ENCODE measurements around the gene KLHL10. TPM values are rescaled to one million over a fixed set of nuclear protein-coding genes. Genes with fewer than 3 reads are reported as not detected.

KLHL10 gene
- total RNA-seq, 4 donors from 2014 or later = 0.33 to 1.6 TPM; not detected in 2

DNA sequence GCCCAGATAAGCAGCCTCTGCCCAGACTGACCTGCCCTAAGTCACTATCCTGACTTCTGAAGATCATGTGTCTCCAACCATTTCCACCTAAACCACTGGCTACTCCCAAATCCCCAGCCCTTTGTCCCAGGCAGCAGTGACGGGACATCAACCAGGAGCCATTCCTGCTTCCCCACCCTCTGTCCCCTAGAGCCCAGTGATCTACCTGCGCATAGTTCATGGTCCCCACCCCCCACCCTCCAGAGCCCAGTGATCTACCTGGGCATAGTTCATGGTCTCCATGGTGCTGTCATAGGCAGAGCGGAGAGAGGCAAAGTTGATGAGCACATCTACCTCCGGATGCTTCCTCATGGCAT lies 54.4 kb downstream of the KLHL10 start:
- WGBS, 2 donors = 98% methylated on average over 4 of the region's 4 CpGs
- Histone ChIP-seq H3K4me3 (replicated peaks in 1 of 3) (no peak overlapping the region), H3K4me1 (peaks cover 5% of the 10 kb centered on the region in 2 donors), H3K9me3 (no peaks in the 10 kb centered on the region), H3K27me3 (no peaks in the 10 kb centered on the region), H3K27ac (no peak overlapping the region), H3K36me3 (peaks cover 39 to 67% of the 10 kb centered on the region in 2 donors)
- no peak for TF ChIP-seq CTCF (IDR thresholded peaks at IDR 0.05)
- TF ChIP-seq POLR2A (IDR thresholded peaks at IDR 0.05) = no peak
- intact Hi-C loops (cut with DNase I) = no loop called here
- DNase-seq = no peak

DNA sequence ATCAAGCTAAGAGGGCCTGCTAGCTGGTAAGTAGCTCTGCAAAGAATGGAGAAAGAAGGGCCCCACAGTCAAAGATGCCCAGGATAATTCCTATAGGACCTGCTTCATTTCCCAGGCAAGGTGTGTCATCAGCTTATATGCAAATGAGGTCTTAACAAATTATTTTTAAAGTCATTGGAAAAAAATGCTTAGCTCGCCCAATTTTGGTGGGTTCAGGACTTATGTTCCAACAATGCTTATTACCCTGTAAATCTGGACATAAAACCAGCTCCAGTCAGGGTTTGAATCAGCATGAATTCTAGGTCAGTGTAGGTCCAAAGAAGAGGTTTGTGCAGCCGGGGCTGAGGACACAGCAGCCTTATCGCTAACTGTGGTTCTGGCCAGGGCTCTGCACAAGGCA lies 55.8 kb downstream of the KLHL10 start:
- H3K36me3 ChIP-seq = peaks cover 37 to 66% of the 10 kb centered on the region in 2 donors
- no peaks in the 10 kb centered on the region for H3K9me3 ChIP-seq
- no peaks in the 10 kb centered on the region for H3K27me3 ChIP-seq
- TF ChIP-seq POLR2A (IDR thresholded peaks at IDR 0.05) (no peak), CTCF (IDR thresholded peaks at IDR 0.05) (no peak)
- H3K4me3 ChIP-seq (replicated peaks in 1 of 3) = no peak overlapping the region
- WGBS, 2 donors = 90 to 92% methylated on average over 3 of the region's 3 CpGs
- intact Hi-C loops (cut with DNase I) = no loop called here
- no peak for DNase-seq
- H3K4me1 ChIP-seq = peaks cover 5% of the 10 kb centered on the region in 2 donors
- no peak overlapping the region for H3K27ac ChIP-seq

- WGBS, 2 donors = 43 to 53% methylated on average over 6 to 7 of the region's 7 CpGs
Measured at GRCh38 chr17:41894791-41895331, 57.2 kb downstream of the KLHL10 start.

GRCh38 chr17:41895617-41896016 lies 58.0 kb downstream of the KLHL10 start:
- intact Hi-C loops (cut with DNase I) = no loop called here
- H3K27ac ChIP-seq = peak overlapping the region in 2 of 3 donors; percentile 38 to 46
- no peak overlapping the region for H3K4me3 ChIP-seq (replicated peaks in 1 of 3)
- no peaks in the 10 kb centered on the region for H3K27me3 ChIP-seq
- H3K4me1 ChIP-seq = peaks cover 5% of the 10 kb centered on the region in 2 donors
- WGBS, 2 donors = 44 to 87% methylated on average over 4 to 5 of the region's 5 CpGs
- no peak for TF ChIP-seq POLR2A (IDR thresholded peaks at IDR 0.05)
- no peak for TF ChIP-seq CTCF (IDR thresholded peaks at IDR 0.05)
- no peak for DNase-seq
- peaks cover 37 to 61% of the 10 kb centered on the region in 2 donors for H3K36me3 ChIP-seq
- no peaks in the 10 kb centered on the region for H3K9me3 ChIP-seq

More at GRCh38 chr17:41894791-41895331, 57.2 kb downstream of the KLHL10 start:
- Histone ChIP-seq H3K27me3 (no peaks in the 10 kb centered on the region), H3K4me1 (peaks cover 5% of the 10 kb centered on the region in 2 donors), H3K4me3 (replicated peaks in 1 of 3) (no peak overlapping the region), H3K27ac (peak overlapping the region in 1 of 3 donors; percentile 46), H3K9me3 (no peaks in the 10 kb centered on the region), H3K36me3 (peaks cover 37 to 60% of the 10 kb centered on the region in 2 donors)
- DNase-seq = peak; percentile 24 to 30
- intact Hi-C loops (cut with DNase I) = no loop called here
- no peak for TF ChIP-seq POLR2A (IDR thresholded peaks at IDR 0.05)
- TF ChIP-seq CTCF (IDR thresholded peaks at IDR 0.05) = no peak

DNA sequence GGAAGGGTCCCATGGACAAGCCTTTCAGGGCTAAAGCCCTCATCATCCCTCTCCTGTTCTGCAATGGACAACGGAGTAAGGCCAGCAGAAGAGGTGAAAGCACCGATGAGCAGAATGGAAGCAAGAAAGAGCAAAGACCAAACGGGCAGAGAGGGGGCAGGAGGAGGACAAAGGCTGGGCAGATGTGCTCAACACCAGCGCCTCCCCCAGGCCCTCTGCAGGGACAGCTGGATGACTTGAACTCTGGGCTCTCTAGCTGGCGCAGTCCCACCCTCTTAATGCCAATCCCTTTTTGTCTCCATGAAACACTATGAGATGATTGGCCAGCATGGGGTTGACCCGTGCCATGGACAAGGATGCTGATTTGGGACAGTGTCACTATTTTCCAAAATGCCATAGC lies 59.1 kb downstream of the KLHL10 start:
- H3K27ac ChIP-seq = no peak overlapping the region

More for the DNA sequence above, 59.1 kb downstream of the KLHL10 start:
- no peak for TF ChIP-seq POLR2A (IDR thresholded peaks at IDR 0.05)
- no peak for TF ChIP-seq CTCF (IDR thresholded peaks at IDR 0.05)
- intact Hi-C loops (cut with DNase I) = no loop called here
- no peak for DNase-seq
- Histone ChIP-seq H3K9me3 (no peaks in the 10 kb centered on the region), H3K27me3 (no peaks in the 10 kb centered on the region), H3K36me3 (peaks cover 37 to 63% of the 10 kb centered on the region in 2 donors), H3K4me1 (peaks cover 5% of the 10 kb centered on the region in 2 donors), H3K4me3 (replicated peaks in 1 of 3) (no peak overlapping the region)
- 94 to 95% methylated on average over 6 of the region's 6 CpGs for WGBS, 2 donors

Small RNAs within 50 kb of the gene (small RNA-seq; reads per million reads assigned to genes)
- not detected for gene AC125257.2

Other genes starting within 250 kb of the KLHL10 start
- 1 to 10 TPM in 2 of 4 donors, not detected in 2; 1.3 to 2.0 TPM for gene KRT16, start 225.1 kb upstream of the KLHL10 start, total RNA-seq
- gene KRT17, start 213.2 kb upstream of the KLHL10 start, total RNA-seq = under 1 TPM in 1 of 4 donors, not detected in 3; 0.56 TPM
- 100 to 1,000 TPM; 119 to 171 (median 145) TPM for gene EIF1, start 148.9 kb upstream of the KLHL10 start, total RNA-seq
- gene GAST, start 125.5 kb upstream of the KLHL10 start, total RNA-seq = not detected
- 10 to 100 TPM in 1 of 4 donors, 1 to 10 TPM in 2, under 1 TPM in 1; 0.94 to 12.7 (median 1.9) TPM for gene HAP1, start 103.2 kb upstream of the KLHL10 start, total RNA-seq
- gene JUP, start 51.1 kb upstream of the KLHL10 start, total RNA-seq = 100 to 1,000 TPM; 127 to 356 (median 250) TPM
- gene P3H4, start 25.9 kb upstream of the KLHL10 start, total RNA-seq = 10 to 100 TPM; 24.5 to 59.2 (median 34.9) TPM
- gene FKBP10, start 24.8 kb upstream of the KLHL10 start, total RNA-seq = 10 to 100 TPM; 42.2 to 75.3 (median 60.4) TPM
- 100 to 1,000 TPM in 2 of 4 donors, 10 to 100 TPM in 2; 97.3 to 132 (median 110) TPM for gene NT5C3B, start 1.6 kb upstream of the KLHL10 start, total RNA-seq
- 10 to 100 TPM; 46.0 to 60.7 (median 46.9) TPM for gene KLHL11, start 27.6 kb downstream of the KLHL10 start, total RNA-seq
- 10 to 100 TPM; 62.6 to 85.2 (median 78.8) TPM for gene ACLY, start 81.1 kb downstream of the KLHL10 start, total RNA-seq
- 1 to 10 TPM; 3.0 to 8.2 (median 3.8) TPM for gene ODAD4, start 92.8 kb downstream of the KLHL10 start, total RNA-seq
- gene CNP, start 129.0 kb downstream of the KLHL10 start, total RNA-seq = 10 to 100 TPM; 41.8 to 65.2 (median 53.8) TPM
- 10 to 100 TPM; 62.6 to 84.0 (median 65.6) TPM for gene DNAJC7, start 179.6 kb downstream of the KLHL10 start, total RNA-seq
- 10 to 100 TPM; 23.6 to 34.6 (median 26.6) TPM for gene NKIRAS2, start 182.3 kb downstream of the KLHL10 start, total RNA-seq
- 1 to 10 TPM; 1.2 to 3.7 (median 2.1) TPM for gene C17orf113, start 212.8 kb downstream of the KLHL10 start, total RNA-seq